Skeletal muscle tissue (tissue), 4 donors: ENCODE data around the gene FABP6. TPM values are rescaled to one million over a fixed set of nuclear protein-coding genes. Genes with fewer than 3 reads are reported as not detected.

ENCODE experiments used
- H3K27ac ChIP-seq: one replicate; pipeline ENCODE4 v1.7.0; 2013; ENCODE audit warnings: mild to moderate bottlenecking, low read depth, low read length, inconsistent platforms
- H3K27me3 ChIP-seq, 3 donors: one replicate each; pipeline ENCODE4 v1.7.0; 2013; ENCODE audit warnings: low read length in 3 of 3; ENCODE audit not compliant: control insufficient read depth in 3 of 3, insufficient read depth in 3 of 3
- H3K36me3 ChIP-seq, 3 donors: one replicate each; pipeline ENCODE4 v1.7.0; 2013; ENCODE audit warnings: low read length in 3 of 3; ENCODE audit not compliant: control insufficient read depth in 3 of 3, insufficient read depth in 3 of 3
- H3K4me1 ChIP-seq, 3 donors: one replicate each; pipeline ENCODE4 v1.7.0; 2013; ENCODE audit warnings: low read length in 3 of 3, mild to moderate bottlenecking in 3 of 3; ENCODE audit not compliant: control insufficient read depth in 3 of 3, insufficient read depth in 3 of 3
- H3K4me3 ChIP-seq, 3 donors: one replicate each; pipeline ENCODE4 v1.7.0; 2013; ENCODE audit warnings: low read length in 3 of 3
- H3K9ac ChIP-seq, 3 donors: one replicate each; pipeline ENCODE4 v1.7.0; 2013; ENCODE audit warnings: low read length in 3 of 3, mild to moderate bottlenecking in 3 of 3, moderate library complexity in 2 of 3, low read depth in 1 of 3
- H3K9me3 ChIP-seq, 3 donors: one replicate each; pipeline ENCODE4 v1.7.0; 2013; ENCODE audit warnings: low read length in 3 of 3; ENCODE audit not compliant: control insufficient read depth in 3 of 3
- total RNA-seq: library from RNA; depleted of rRNA; stranded (reverse); fragments of >200 nt; gene quantifications from one replicate; pipeline ENCODE4 v1.2.3, GENCODE V29; 2014
- donor health status: Osteomylitis.

FABP6 gene
- total RNA-seq, 1 donor from 2014 or later, result not detected

DNA sequence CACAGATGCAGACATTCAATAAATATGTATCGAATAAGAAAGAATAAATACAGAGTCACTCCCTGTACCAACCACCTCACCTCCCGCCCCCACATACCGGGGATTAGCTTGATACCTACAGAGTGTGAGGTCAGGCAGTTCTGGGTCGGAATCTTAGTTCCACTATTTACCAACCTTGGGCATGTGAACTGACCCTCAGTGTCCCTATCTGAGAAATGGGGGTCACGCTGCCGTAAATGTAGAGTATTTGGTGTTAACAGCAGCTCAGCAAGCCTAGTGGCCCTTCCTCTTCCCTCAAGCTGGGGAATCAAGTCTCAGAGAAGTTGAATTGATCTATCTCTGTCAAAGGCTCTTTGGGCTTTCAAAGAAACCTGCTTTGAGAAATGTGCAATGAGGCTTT lies 57.6 kb downstream of the FABP6 start:
- Histone ChIP-seq H3K36me3 (no peaks in the 10 kb centered on the region), H3K4me3 (no peak overlapping the region), H3K27ac (no peak overlapping the region), H3K27me3 (no peaks in the 10 kb centered on the region), H3K4me1 (peaks cover 9 to 11% (median 10%) of the 10 kb centered on the region in 3 donors), H3K9me3 (no peaks in the 10 kb centered on the region), H3K9ac (peak overlapping the region in 2 of 3 donors; percentile 18 to 57)

DNA sequence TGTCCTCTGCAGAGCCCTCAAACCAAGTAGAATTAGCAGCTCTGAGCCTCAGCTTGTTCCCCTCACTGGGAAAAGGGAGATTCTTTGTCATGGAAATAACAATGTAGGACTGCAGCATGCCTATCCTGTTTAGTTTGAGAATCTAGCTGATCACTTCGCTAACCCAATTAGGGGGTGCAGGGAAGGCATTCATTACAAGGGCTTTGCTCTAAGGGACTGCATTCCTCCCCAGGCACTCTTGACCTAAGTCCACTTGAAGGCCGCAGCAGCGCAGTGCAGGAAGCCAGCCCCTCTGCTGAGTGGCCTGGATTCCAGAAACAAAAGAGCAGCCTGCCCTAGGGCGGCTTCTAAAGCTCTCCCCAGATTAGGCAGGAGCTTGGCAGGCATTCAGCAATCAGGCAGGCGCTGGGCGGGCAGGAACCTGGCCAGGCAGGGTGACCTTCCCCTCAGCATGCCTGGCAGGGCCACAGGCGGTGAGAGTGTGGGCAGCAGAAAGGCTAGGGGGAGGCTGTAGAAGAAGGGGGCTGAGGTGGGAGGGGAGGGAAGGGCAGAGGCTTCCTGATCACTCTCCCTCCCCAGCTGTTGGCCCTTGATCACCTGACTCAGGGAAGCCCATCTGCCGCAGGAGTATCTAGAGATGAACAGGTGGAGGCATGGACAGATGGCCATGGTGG lies 58.2 kb downstream of the FABP6 start:
- H3K9ac ChIP-seq, result peak overlapping the region in 2 of 3 donors; percentile 18 to 57
- H3K4me3 ChIP-seq, result no peak overlapping the region
- H3K27ac ChIP-seq, result peak overlapping the region; percentile 33
- no peaks in the 10 kb centered on the region for H3K36me3 ChIP-seq
- H3K27me3 ChIP-seq, result no peaks in the 10 kb centered on the region
- H3K4me1 ChIP-seq, result peaks cover 9 to 11% (median 10%) of the 10 kb centered on the region in 3 donors
- H3K9me3 ChIP-seq, result no peaks in the 10 kb centered on the region

Other genes with a start within 250 kb of the FABP6 start
- gene TTC1, start 220.4 kb upstream of the FABP6 start, total RNA-seq, result 25.6 TPM
- 13.0 TPM for gene PWWP2A, start 110.1 kb upstream of the FABP6 start, total RNA-seq
- 3.1 TPM for gene CCNJL, start 83.1 kb downstream of the FABP6 start, total RNA-seq
- gene C1QTNF2, start 141.1 kb downstream of the FABP6 start, total RNA-seq, result 15.1 TPM
- gene FAM200C, start 170.5 kb downstream of the FABP6 start, total RNA-seq, result 13.0 TPM
- gene SLU7, start 189.6 kb downstream of the FABP6 start, total RNA-seq, result 16.2 TPM
- 17.2 TPM for gene PTTG1, start 192.3 kb downstream of the FABP6 start, total RNA-seq